Heart right ventricle (tissue), 16 donors: Measurements from ENCODE around the gene SYNJ2. TPM values are rescaled to one million over a fixed set of nuclear protein-coding genes. Genes with fewer than 3 reads are reported as not detected.
A peak's percentile ranks its signal among the peaks of the same experiment; 100 is the strongest.

Experiments
- ATAC-seq, 8 donors: fragments of 200-7000 bp; cut with Tn5 transposase; one replicate each; pipeline ENCODE4 v1.9.1; 2020; ENCODE audit warnings: mild to moderate bottlenecking in 8 of 8, moderate library complexity in 8 of 8, moderate number of reproducible peaks in 1 of 8
- DNase-seq, 2 donors: peaks; one replicate each; pipeline ENCODE4 v3.0.0-alpha.2; 2020
- H3K27ac ChIP-seq, 10 donors: fragments of 200-600 bp; sonication (generic) in 2 of 10; one replicate each; pipeline versions ENCODE4 v1.5.0 to v1.8.0; 2020 to 2022; ENCODE audit warnings: mild to moderate bottlenecking in 3 of 10
- H3K27me3 ChIP-seq, 7 donors: fragments of 200-600 bp; one replicate each; pipeline ENCODE4 v1.8.0; 2021 to 2022; ENCODE audit warnings: mild to moderate bottlenecking in 2 of 7
- H3K36me3 ChIP-seq, 9 donors: fragments of 200-600 bp; sonication (generic) in 1 of 9; one replicate each; pipeline versions ENCODE4 v1.5.0 to v1.8.0; 2020 to 2022; ENCODE audit warnings: mild to moderate bottlenecking in 2 of 9
- H3K4me1 ChIP-seq, 9 donors: fragments of 200-600 bp; sonication (generic) in 1 of 9; one replicate each; pipeline versions ENCODE4 v1.5.0 to v1.8.0; 2020 to 2022; ENCODE audit warnings: mild to moderate bottlenecking in 4 of 9
- H3K4me3 ChIP-seq, 10 donors: fragments of 200-600 bp; sonication (generic) in 2 of 10; one replicate each; pipeline versions ENCODE4 v1.5.0 to v1.8.0; 2020 to 2022; ENCODE audit warnings: mild to moderate bottlenecking in 7 of 10, moderate library complexity in 2 of 10
- H3K9me3 ChIP-seq, 11 donors: fragments of 200-600 bp in 10 of 11; sonication (generic) in 2 of 11; one replicate each; pipeline versions ENCODE4 v1.5.0 to v1.8.0; 2013 to 2022; ENCODE audit warnings: mild to moderate bottlenecking in 2 of 11, control low read depth in 1 of 11, moderate library complexity in 1 of 11
- WGBS, 2 donors: extraction: QIAGEN DNeasy Blood & Tissue Kit; methylation state at CpG; one replicate each; pipeline ENCODE4 v1.1.7; 2013; ENCODE audit warnings: inconsistent platforms in 1 of 2; 5-methylcytosine and 5-hydroxymethylcytosine counted together
- intact Hi-C, 10 donors: fragments of 100-400 bp; cut with DNase I; formaldehyde crosslinking; loops; one replicate each; pipeline versions ENCODE4 v1.11.1 to v1.14.2; 2022
- polyA plus RNA-seq, 2 donors: library from polyadenylated mRNA; stranded (reverse); fragments of 200-250 nt; gene quantifications; one replicate each; pipeline ENCODE4 v1.2.3, GENCODE V29; 2013
- total RNA-seq, 10 donors: library from RNA; stranded (reverse); fragmentation: NEBNext Ultra II Directional in 3 of 10; extraction: Animal tissue kit (Norgen Biotek cat#: 25700) in 3 of 10; gene quantifications; one replicate each; pipeline versions ENCODE4 v1.2.1 to v1.2.4, GENCODE V29; 2021 to 2023
- TF ChIP-seq, protein P1 (sequence below), 9 donors: fragments of 200-600 bp; sonication (generic) in 2 of 9; IDR thresholded peaks; one replicate each; pipeline versions ENCODE4 v1.5.0 to v1.8.0; 2021 to 2022; ENCODE audit warnings: antibody characterized with exemption in 9 of 9, mild to moderate bottlenecking in 5 of 9, moderate library complexity in 1 of 9
- donor health status: Arrhythmogenic right ventricular cardiomyopathy.
- donor health status: ischemic (EF 13 %, LVEDD 7.1; RV severe dilation, severe dysfunction).
- donor health status: healthy with polysubstance abuse.
- donor health status: DM: no; HTN: yes; CAD: no.
- donor health status: DM: no; HTN: no; CAD: no.
- donor health status: ischemic (EF 25% LVEDD 6.9; RV normal size, moderate dysfunction).
- donor health status: ischemic (EF 25% LVEDD 5.7; RV mildly dilated, moderate dysfunction).
- donor health status: healthy.
- donor health status: DM: yes; HTN: yes; CAD: no.
- donor health status: Ischemic cardiomyopathy.
- donor health status: ischemic (EF 35%, LVEDD 5.7; RV mildly dilated, moderate dysfunction).
- donor health status: nonischemic (EF 11% LVEDD 7.7; RV severe dilation, severe dysfunction).
- donor health status: DM: yes; HTN: yes; CAD: no.
- donor health status: PGD.
- donor health status: ischemic (EF 29% LVEDD 5.4; RV normal size, mild dysfunction).
- donor health status: nonischemic (EF 23%, LVEDD 6.1; RV moderate dilation, normal function).

SYNJ2 gene
- total and polyA plus RNA-seq, 12 donors, result 14.0 to 27.8 (median 19.0) TPM

DNA sequence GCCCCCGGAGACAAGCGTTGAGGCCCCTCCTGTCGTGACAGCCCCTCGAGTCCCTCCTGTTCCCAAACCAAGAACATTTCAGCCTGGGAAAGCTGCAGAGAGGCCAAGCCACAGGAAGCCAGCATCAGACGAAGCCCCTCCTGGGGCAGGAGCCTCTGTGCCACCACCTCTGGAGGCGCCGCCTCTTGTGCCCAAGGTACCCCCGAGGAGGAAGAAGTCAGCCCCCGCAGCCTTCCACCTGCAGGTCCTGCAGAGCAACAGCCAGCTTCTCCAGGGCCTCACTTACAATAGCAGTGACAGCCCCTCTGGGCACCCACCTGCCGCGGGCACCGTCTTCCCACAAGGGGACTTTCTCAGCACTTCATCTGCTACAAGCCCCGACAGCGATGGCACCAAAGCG lies 114.0 kb downstream of the SYNJ2 start:
- TF ChIP-seq, protein P1, sequence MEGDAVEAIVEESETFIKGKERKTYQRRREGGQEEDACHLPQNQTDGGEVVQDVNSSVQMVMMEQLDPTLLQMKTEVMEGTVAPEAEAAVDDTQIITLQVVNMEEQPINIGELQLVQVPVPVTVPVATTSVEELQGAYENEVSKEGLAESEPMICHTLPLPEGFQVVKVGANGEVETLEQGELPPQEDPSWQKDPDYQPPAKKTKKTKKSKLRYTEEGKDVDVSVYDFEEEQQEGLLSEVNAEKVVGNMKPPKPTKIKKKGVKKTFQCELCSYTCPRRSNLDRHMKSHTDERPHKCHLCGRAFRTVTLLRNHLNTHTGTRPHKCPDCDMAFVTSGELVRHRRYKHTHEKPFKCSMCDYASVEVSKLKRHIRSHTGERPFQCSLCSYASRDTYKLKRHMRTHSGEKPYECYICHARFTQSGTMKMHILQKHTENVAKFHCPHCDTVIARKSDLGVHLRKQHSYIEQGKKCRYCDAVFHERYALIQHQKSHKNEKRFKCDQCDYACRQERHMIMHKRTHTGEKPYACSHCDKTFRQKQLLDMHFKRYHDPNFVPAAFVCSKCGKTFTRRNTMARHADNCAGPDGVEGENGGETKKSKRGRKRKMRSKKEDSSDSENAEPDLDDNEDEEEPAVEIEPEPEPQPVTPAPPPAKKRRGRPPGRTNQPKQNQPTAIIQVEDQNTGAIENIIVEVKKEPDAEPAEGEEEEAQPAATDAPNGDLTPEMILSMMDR (IDR thresholded peaks at IDR 0.05), result no peak
- Histone ChIP-seq H3K36me3 (peaks cover 0 to 90% (median 38%) of the 10 kb centered on the region in 9 donors), H3K9me3 (no peaks in the 10 kb centered on the region), H3K27ac (no peak overlapping the region), H3K27me3 (no peaks in the 10 kb centered on the region), H3K4me1 (no peaks in the 10 kb centered on the region), H3K4me3 (no peak overlapping the region)
- intact Hi-C loops, result no loop called here
- WGBS, 2 donors, result 95 to 96% methylated on average over 15 of the region's 15 CpGs
- ATAC-seq (peak in 1 of 8 donors; percentile 24), DNase-seq (no peak)

DNA sequence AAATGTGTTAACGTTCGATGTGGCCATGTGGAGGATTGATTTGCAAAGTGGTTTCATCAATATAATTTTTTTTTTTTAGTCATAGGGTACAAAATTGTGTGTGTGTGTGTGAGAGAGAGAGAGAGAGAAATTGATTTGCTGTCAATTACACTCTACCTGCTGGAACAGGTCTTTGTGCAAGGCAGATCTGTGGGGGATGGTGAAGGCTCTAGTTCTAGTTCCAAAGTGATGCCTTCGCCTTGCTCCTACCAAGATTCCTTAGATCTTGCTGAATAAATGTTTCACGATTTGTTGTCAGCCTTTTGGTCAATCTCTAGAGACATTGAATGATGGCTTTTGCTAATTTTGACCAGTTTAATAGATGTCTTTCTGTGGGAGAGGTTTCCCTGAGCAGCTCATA lies 121.6 kb downstream of the SYNJ2 start:
- DNase-seq, result no peak
- Histone ChIP-seq H3K36me3 (peaks cover 0 to 18% (median 0%) of the 10 kb centered on the region in 9 donors), H3K27ac (no peak overlapping the region), H3K27me3 (no peaks in the 10 kb centered on the region), H3K4me1 (no peaks in the 10 kb centered on the region), H3K4me3 (no peak overlapping the region), H3K9me3 (no peaks in the 10 kb centered on the region)
- no peak for ATAC-seq
- intact Hi-C loops, result no loop called here
- TF ChIP-seq, protein P1 (IDR thresholded peaks at IDR 0.05), result no peak
- WGBS, 2 donors, result 96% methylated on average over 4 of the region's 4 CpGs

DNA sequence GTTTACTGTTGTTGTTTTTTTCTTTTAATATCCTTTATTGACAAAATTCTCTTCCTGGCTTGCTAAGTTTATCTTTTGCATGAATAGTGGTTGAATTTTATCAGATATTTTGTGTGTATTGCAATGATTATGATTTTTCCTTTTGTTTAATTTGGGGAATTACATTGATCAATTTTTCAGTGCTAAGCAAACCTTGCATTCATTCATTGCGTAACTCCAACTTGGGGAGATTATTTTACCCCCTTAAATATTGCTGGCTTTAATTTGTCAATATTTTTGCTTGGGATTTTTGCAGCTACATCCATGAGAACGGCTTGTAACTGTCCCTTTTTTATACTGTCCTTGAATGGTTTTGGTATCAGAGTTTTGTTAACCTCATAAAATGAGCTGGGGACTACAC lies 123.0 kb downstream of the SYNJ2 start:
- Histone ChIP-seq H3K9me3 (no peaks in the 10 kb centered on the region), H3K4me1 (no peaks in the 10 kb centered on the region), H3K36me3 (peaks cover 0 to 20% (median 3%) of the 10 kb centered on the region in 9 donors), H3K4me3 (no peak overlapping the region), H3K27me3 (no peaks in the 10 kb centered on the region), H3K27ac (no peak overlapping the region)
- intact Hi-C loops, result no loop called here
- no peak for ATAC-seq
- no peak for DNase-seq
- TF ChIP-seq, protein P1 (IDR thresholded peaks at IDR 0.05), result no peak
- 91 to 94% methylated on average over 2 of the region's 2 CpGs for WGBS, 2 donors

DNA sequence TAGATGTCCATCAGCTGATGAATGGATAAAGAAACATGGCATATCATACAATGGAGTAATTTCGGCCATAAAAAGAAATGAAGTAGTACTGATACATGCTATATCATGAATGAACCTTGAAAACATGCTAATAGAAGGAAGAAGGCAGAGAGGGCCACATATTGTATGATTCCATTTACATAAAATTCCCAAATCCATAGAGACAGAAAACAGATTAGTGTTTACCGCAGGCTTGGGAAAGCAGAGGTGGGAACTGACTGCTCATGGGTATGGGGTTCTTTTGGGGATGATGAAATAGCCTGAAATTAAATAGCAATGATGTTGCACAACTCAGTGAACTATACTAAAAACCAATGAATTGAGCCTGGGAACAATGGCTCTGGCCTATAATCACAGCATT lies 128.1 kb downstream of the SYNJ2 start:
- H3K27me3 ChIP-seq, result no peaks in the 10 kb centered on the region
- TF ChIP-seq, protein P1 (IDR thresholded peaks at IDR 0.05), result no peak
- DNase-seq (no peak), ATAC-seq (no peak)
- peaks cover 0 to 55% (median 4%) of the 10 kb centered on the region in 9 donors for H3K36me3 ChIP-seq
- intact Hi-C loops, result no loop called here
- H3K4me1 ChIP-seq, result no peaks in the 10 kb centered on the region
- H3K4me3 ChIP-seq, result no peak overlapping the region
- no peak overlapping the region for H3K27ac ChIP-seq
- no peaks in the 10 kb centered on the region for H3K9me3 ChIP-seq
- WGBS, 2 donors, result 73 to 94% methylated on average over 2 of the region's 2 CpGs
